ENCODE data around the gene RNASE8.
A peak's percentile ranks its signal among the peaks of the same experiment; 100 is the strongest.
"Not testable (repeated sequence)": the region's sequence is repeated elsewhere in the genome, so short reads cannot be mapped to it uniquely, and the experiment has no call there.

The RNASE8 gene

GRCh38 chr14:21057803-21058675 lies at the start of gene RNASE8:
TSS of gene RNASE8 (plus strand) at chr14:21057822. CDS start at chr14:21057893, 71 bp downstream.
- DNase-seq, result no peak

- not testable (repeated sequence) for DNase-seq
Observed at GRCh38 chr14:21009721-21010120, 47.9 kb upstream of the RNASE8 start.

GRCh38 chr14:21011136-21011535 lies 46.5 kb upstream of the RNASE8 start:
- DNase-seq, result no peak

- peak; percentile 88 for DNase-seq
Observed at GRCh38 chr14:21014761-21015190, 42.8 kb upstream of the RNASE8 start.

- DNase-seq, result no peak
Observed at GRCh38 chr14:21015312-21015711, 42.3 kb upstream of the RNASE8 start.

GRCh38 chr14:21016413-21017190 lies 41.0 kb upstream of the RNASE8 start:
- DNase-seq, result no peak

GRCh38 chr14:21017528-21018245 lies 39.9 kb upstream of the RNASE8 start:
- no peak for DNase-seq

- DNase-seq, result no peak
Observed at GRCh38 chr14:21018286-21018685, 39.3 kb upstream of the RNASE8 start.

- DNase-seq, result no peak
Observed at GRCh38 chr14:21018781-21019180, 38.8 kb upstream of the RNASE8 start.

GRCh38 chr14:21019366-21019765 lies 38.3 kb upstream of the RNASE8 start:
- no peak for DNase-seq

- DNase-seq, result no peak
Observed at GRCh38 chr14:21020977-21021545, 36.6 kb upstream of the RNASE8 start.

- DNase-seq, result no peak
Observed at GRCh38 chr14:21022686-21023085, 34.9 kb upstream of the RNASE8 start.

GRCh38 chr14:21023174-21023573 lies 34.4 kb upstream of the RNASE8 start:
- DNase-seq, result no peak

- no peak for DNase-seq
Observed at GRCh38 chr14:21023817-21024584, 33.6 kb upstream of the RNASE8 start.

- DNase-seq, result peak; percentile 87
Observed at GRCh38 chr14:21024585-21025370, 32.8 kb upstream of the RNASE8 start, which contains the start of gene NDRG2. TSS of gene NDRG2 (minus strand) at chr14:21025061. CDS start at chr14:21023315, 1,746 bp downstream.

- DNase-seq, result peak; percentile 74
Observed at GRCh38 chr14:21025371-21026273, 32.0 kb upstream of the RNASE8 start.

- peak; percentile 75 for DNase-seq
Observed at GRCh38 chr14:21026274-21026987, 31.2 kb upstream of the RNASE8 start.

GRCh38 chr14:21026988-21027315 lies 30.7 kb upstream of the RNASE8 start:
- no peak for DNase-seq

- DNase-seq, result no peak
Observed at GRCh38 chr14:21029917-21030316, 27.7 kb upstream of the RNASE8 start, which contains the start of gene TPPP2. TSS of gene TPPP2 (plus strand) at chr14:21030217. CDS start at chr14:21030582, 365 bp downstream.
